Measurements from ENCODE around the gene MRC2. TPM values are rescaled to one million over a fixed set of nuclear protein-coding genes. Genes with fewer than 3 reads are reported as not detected.

Gene MRC2
- polyA plus RNA-seq, 1 of the 3 experiments (the other 2 are of a cell fraction): 213 TPM

DNA sequence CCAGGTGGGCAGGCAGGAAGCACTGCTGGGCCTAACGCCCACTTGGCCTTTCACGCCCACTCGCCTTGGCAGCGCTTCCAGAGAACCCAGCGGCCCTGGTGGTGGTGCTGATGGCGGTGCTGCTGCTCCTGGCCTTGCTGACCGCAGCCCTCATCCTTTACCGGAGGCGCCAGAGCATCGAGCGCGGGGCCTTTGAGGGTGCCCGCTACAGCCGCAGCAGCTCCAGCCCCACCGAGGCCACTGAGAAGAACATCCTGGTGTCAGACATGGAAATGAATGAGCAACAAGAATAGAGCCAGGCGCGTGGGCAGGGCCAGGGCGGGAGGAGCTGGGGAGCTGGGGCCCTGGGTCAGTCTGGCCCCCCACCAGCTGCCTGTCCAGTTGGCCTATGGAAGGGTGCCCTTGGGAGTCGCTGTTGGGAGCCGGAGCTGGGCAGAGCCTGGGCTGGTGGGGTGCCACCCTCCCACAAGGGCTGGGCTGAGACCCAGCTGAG, 64.7 kb downstream of the MRC2 start:
- H3K9ac ChIP-seq: no peak overlapping the region
- peaks cover 30% of the 10 kb centered on the region for H3F3A ChIP-seq (replicated peaks; ENCODE audit: insufficient read depth)
- no peaks in the 10 kb centered on the region for H3K9me3 ChIP-seq
- CTCF ChIA-PET: interaction anchor here (0.7 to 7.2 kb wide), 9 partner anchors 9 to 740 kb away, joined by 3 to 67 read pairs (median 3); no protein-coding TSS in a partner anchor
- H3K4me2 ChIP-seq: no peak overlapping the region
- POLR2A ChIA-PET: no interaction called here
- H3K36me3 ChIP-seq (replicated peaks in 1 of 2; ENCODE audit: control insufficient read depth in 1 of 2, insufficient read depth in 2 of 2, low read length in 1 of 2): peaks cover 38 to 49% of the 10 kb centered on the region in 2 experiments
- no peak overlapping the region for H3K27ac ChIP-seq (ENCODE audit: low read depth in 2 of 2, low read length in 1 of 2)
- H3K27me3 ChIP-seq (ENCODE audit: insufficient read depth): no peaks in the 10 kb centered on the region
- no peak overlapping the region for H2AFZ ChIP-seq (ENCODE audit: low read depth)
- no peak overlapping the region for H3K4me3 ChIP-seq (ENCODE audit: low read depth in 2 of 2, low read length in 1 of 2)
- no peaks in the 10 kb centered on the region for H4K20me1 ChIP-seq (ENCODE audit: insufficient read depth)
- no peaks in the 10 kb centered on the region; the same call in 1 of the 2 replicates for H3K79me2 ChIP-seq (ENCODE audit: insufficient read depth)
- H3K9me2 ChIP-seq: no peaks in the 10 kb centered on the region
- DNase-seq: no peak
- WGBS (ENCODE audit: low lambda C conversion rate): 95% methylated on average over 18 of the region's 20 CpGs
- H3K4me1 ChIP-seq (ENCODE audit: control insufficient read depth in 1 of 2, insufficient read depth in 2 of 2, low read depth in 1 of 2, low read length in 1 of 2): peaks cover 0 to 23% of the 10 kb centered on the region in 2 experiments; a peak in 1 of 4 replicates
- TF ChIP-seq TEAD4 (IDR thresholded peaks at IDR 0.05; ENCODE audit: borderline replicate concordance, insufficient read depth): no peak
- TF ChIP-seq, protein P1, sequence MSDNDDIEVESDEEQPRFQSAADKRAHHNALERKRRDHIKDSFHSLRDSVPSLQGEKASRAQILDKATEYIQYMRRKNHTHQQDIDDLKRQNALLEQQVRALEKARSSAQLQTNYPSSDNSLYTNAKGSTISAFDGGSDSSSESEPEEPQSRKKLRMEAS (IDR thresholded peaks at IDR 0.05; ENCODE audit: low read depth): no peak
- TF ChIP-seq RFX5 (IDR thresholded peaks at IDR 0.05; ENCODE audit: low read length): no peak
- no peak for TF ChIP-seq POLR2AphosphoS5 (IDR thresholded peaks at IDR 0.05; ENCODE audit: low read depth, low read length)
- TF ChIP-seq, protein P2, sequence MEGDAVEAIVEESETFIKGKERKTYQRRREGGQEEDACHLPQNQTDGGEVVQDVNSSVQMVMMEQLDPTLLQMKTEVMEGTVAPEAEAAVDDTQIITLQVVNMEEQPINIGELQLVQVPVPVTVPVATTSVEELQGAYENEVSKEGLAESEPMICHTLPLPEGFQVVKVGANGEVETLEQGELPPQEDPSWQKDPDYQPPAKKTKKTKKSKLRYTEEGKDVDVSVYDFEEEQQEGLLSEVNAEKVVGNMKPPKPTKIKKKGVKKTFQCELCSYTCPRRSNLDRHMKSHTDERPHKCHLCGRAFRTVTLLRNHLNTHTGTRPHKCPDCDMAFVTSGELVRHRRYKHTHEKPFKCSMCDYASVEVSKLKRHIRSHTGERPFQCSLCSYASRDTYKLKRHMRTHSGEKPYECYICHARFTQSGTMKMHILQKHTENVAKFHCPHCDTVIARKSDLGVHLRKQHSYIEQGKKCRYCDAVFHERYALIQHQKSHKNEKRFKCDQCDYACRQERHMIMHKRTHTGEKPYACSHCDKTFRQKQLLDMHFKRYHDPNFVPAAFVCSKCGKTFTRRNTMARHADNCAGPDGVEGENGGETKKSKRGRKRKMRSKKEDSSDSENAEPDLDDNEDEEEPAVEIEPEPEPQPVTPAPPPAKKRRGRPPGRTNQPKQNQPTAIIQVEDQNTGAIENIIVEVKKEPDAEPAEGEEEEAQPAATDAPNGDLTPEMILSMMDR (IDR thresholded peaks at IDR 0.05): no peak
- TF ChIP-seq, protein P3, sequence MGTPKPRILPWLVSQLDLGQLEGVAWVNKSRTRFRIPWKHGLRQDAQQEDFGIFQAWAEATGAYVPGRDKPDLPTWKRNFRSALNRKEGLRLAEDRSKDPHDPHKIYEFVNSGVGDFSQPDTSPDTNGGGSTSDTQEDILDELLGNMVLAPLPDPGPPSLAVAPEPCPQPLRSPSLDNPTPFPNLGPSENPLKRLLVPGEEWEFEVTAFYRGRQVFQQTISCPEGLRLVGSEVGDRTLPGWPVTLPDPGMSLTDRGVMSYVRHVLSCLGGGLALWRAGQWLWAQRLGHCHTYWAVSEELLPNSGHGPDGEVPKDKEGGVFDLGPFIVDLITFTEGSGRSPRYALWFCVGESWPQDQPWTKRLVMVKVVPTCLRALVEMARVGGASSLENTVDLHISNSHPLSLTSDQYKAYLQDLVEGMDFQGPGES (IDR thresholded peaks at IDR 0.05; ENCODE audit: low read depth, low read length): no peak
- TF ChIP-seq CHD2 (IDR thresholded peaks at IDR 0.05; ENCODE audit: low read length, partially characterized antibody): no peak
- TF ChIP-seq, protein P4, sequence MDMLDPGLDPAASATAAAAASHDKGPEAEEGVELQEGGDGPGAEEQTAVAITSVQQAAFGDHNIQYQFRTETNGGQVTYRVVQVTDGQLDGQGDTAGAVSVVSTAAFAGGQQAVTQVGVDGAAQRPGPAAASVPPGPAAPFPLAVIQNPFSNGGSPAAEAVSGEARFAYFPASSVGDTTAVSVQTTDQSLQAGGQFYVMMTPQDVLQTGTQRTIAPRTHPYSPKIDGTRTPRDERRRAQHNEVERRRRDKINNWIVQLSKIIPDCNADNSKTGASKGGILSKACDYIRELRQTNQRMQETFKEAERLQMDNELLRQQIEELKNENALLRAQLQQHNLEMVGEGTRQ (IDR thresholded peaks at IDR 0.05; ENCODE audit: borderline replicate concordance, low read depth, low read length): no peak
- TF ChIP-seq GABPA (IDR thresholded peaks at IDR 0.05; ENCODE audit: low read depth): no peak
- TF ChIP-seq NFIC (IDR thresholded peaks at IDR 0.05; ENCODE audit: borderline replicate concordance): no peak
- TF ChIP-seq, protein P5, sequence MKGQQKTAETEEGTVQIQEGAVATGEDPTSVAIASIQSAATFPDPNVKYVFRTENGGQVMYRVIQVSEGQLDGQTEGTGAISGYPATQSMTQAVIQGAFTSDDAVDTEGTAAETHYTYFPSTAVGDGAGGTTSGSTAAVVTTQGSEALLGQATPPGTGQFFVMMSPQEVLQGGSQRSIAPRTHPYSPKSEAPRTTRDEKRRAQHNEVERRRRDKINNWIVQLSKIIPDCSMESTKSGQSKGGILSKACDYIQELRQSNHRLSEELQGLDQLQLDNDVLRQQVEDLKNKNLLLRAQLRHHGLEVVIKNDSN (IDR thresholded peaks at IDR 0.05; ENCODE audit: borderline replicate concordance, low read depth): no peak
- TF ChIP-seq EP300 (IDR thresholded peaks at IDR 0.05; ENCODE audit: borderline replicate concordance in 1 of 2, low read depth in 1 of 2, low read length in 1 of 2): no peak
- TF ChIP-seq YY1 (IDR thresholded peaks at IDR 0.05; ENCODE audit: low read depth): no peak
- no peak for TF ChIP-seq RCOR1 (IDR thresholded peaks at IDR 0.05; ENCODE audit: low read length)
- no peak for TF ChIP-seq MXI1 (IDR thresholded peaks at IDR 0.05; ENCODE audit: low read depth, low read length)

Measured in SK-N-SH (cell line).